K562 (cell line): ENCODE data around the gene NT5DC4. TPM values are rescaled to one million over a fixed set of nuclear protein-coding genes. Genes with fewer than 3 reads are reported as not detected.
A peak's percentile ranks its signal among the peaks of the same experiment; 100 is the strongest.

ENCODE experiments used
- CTCF ChIP-seq, 3 experiments: IDR thresholded peaks in 2 of 3; conservative IDR thresholded peaks in 1 of 3; 2 replicates each; pipeline ENCODE4 v1.5.1; 2011 to 2012; ENCODE audit warnings: low read length in 3 of 3, mild to moderate bottlenecking in 3 of 3, control low read depth in 2 of 3, improper control_type of control experiment in 1 of 3, inconsistent platforms in 1 of 3, low read depth in 1 of 3, mixed read lengths in 1 of 3, moderate library complexity in 1 of 3; ENCODE audit not compliant: insufficient read depth in 2 of 3
- E2F6 ChIP-seq, 2 experiments: IDR thresholded peaks; 2 replicates each; pipeline ENCODE4 v1.6.1; 2011; ENCODE audit warnings: borderline replicate concordance in 1 of 2, control low read depth in 1 of 2, low read depth in 1 of 2, low read length in 1 of 2, mild to moderate bottlenecking in 1 of 2, mixed read lengths in 1 of 2, moderate library complexity in 1 of 2; ENCODE audit not compliant: insufficient read depth in 1 of 2, insufficient read length in 1 of 2, poor library complexity in 1 of 2, severe bottlenecking in 1 of 2; ENCODE audit errors: extremely low read depth in 1 of 2
- IFI16 ChIP-seq: fragments of 250-450 bp; sonication (Bioruptor Pico); IDR thresholded peaks from 2 replicates; pipeline ENCODE4 v2.1.2; 2022; ENCODE audit warnings: mild to moderate bottlenecking, inconsistent platforms
- MBD2 ChIP-seq: sonication (generic); IDR thresholded peaks from 2 replicates; pipeline ENCODE4 v1.6.1; 2016; ENCODE audit warnings: low read depth, borderline replicate concordance
- NFATC3 ChIP-seq: fragments of 450-650 bp; IDR thresholded peaks from 2 replicates; pipeline ENCODE4 v1.6.1; 2017; ENCODE audit warnings: mild to moderate bottlenecking
- POLR3G ChIP-seq: IDR thresholded peaks from 2 replicates; pipeline ENCODE4 v1.6.1; 2011; ENCODE audit not compliant: insufficient read length, insufficient replicate concordance; ENCODE audit errors: extremely low read depth
- ZNF280A ChIP-seq: fragments of 450-650 bp; IDR thresholded peaks from 2 replicates; pipeline ENCODE4 v1.6.1; 2018; ENCODE audit warnings: mild to moderate bottlenecking, low read depth; ENCODE audit not compliant: partially characterized antibody
- ZNF740 ChIP-seq, 3 experiments: fragments of 200-800 bp in 1 of 3; sonication (Bioruptor generic) in 1 of 3; sonication (generic) in 1 of 3; formaldehyde crosslinking in 1 of 3; IDR thresholded peaks; 2 replicates each; pipeline versions ENCODE4 v1.6.1 to v1.8.0; 2016 to 2022; ENCODE audit warnings: mild to moderate bottlenecking in 2 of 3, missing compliant biosample characterization in 2 of 3, missing genetic modification characterization in 2 of 3, missing genetic modification reagents in 1 of 3
- ZNF764 ChIP-seq: fragments of 250-450 bp; sonication (Bioruptor Pico); IDR thresholded peaks from 2 replicates; pipeline ENCODE4 v1.4.0; 2020; ENCODE audit warnings: low read depth, mild to moderate bottlenecking, moderate library complexity
- polyA plus RNA-seq, 8 experiments: library from polyadenylated mRNA; depleted of rRNA in 4 of 8; stranded (reverse) in 5 of 8; unstranded in 3 of 8; fragments of >200 nt; fragmentation: Nextera tagmentation in 2 of 8; fragmentation: Illumina TruSeq in 1 of 8; extraction: Ambion mirVana in 2 of 8; extraction: Trizol in 1 of 8; gene quantifications; 2 replicates each; pipeline versions ENCODE4 v1.2.1 to v1.2.3, GENCODE V29; 2011 to 2014; ENCODE audit warnings: inconsistent platforms in 1 of 8, missing spikeins in 1 of 8
- total RNA-seq, 7 experiments: library from RNA; depleted of rRNA in 6 of 7; stranded (reverse); fragments of >200 nt in 6 of 7; fragmentation: Illumina TruSeq in 2 of 7; extraction: Trizol in 2 of 7; gene quantifications; 2 replicates each; pipeline versions ENCODE4 v1.2.1 to v1.2.3, GENCODE V29; 2011 to 2021; ENCODE audit warnings: low replicate concordance in 1 of 7

NT5DC4 gene
- total and polyA plus RNA-seq, 9 of the 15 experiments (the other 6 are each of a cell fraction or from before 2014, with no cell fraction given), result 0.44 to 6.9 (median 2.5) TPM

DNA sequence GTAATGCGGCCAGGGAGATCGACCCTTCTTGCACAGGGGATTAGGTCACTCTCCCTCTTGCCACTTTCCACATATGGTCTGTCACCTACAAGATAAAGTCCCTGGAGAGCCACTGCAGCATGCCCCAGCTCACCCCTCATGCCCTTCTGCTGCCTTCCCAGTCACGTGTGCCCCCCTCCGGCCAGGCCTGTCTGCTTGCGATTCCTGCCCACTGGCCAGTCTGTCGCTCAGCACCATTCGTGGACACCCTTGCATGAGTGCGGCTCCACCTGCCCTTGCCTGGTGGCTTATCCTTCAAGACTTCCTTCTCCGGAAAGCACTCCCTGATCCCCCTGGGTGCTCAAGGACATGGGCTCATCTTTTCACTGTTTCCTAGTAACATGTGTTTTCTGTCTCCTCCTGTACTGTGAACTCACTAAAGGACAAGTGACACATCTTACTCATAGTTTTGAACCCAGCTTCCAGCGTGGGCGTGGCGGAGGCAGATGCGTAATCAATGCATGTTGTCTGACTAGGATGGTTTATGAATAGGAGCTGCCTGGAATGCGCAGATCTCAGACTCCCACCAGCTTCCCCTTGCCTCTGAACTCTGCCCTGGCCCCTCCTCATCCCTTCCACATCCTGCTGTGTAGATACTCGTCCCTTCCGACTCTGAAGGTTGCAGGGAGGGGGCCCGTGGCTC, 7.8 kb upstream of the NT5DC4 start (continued):
- TF ChIP-seq ZNF740 (CRISPR knock-in tag; IDR thresholded peaks at IDR 0.05), result no peak
- TF ChIP-seq ZNF740 (tag; IDR thresholded peaks at IDR 0.05), result no peak
- TF ChIP-seq NFATC3, result no peak
- no peak for TF ChIP-seq ZNF764
- peak in 1 of 2 experiments; percentile 10 for TF ChIP-seq E2F6 (IDR thresholded peaks at IDR 0.05; ENCODE audit: borderline replicate concordance in 1 of 2, extremely low read depth in 1 of 2, insufficient read depth in 1 of 2, insufficient read length in 1 of 2, low read depth in 1 of 2, low read length in 1 of 2, poor library complexity in 1 of 2, severe bottlenecking in 1 of 2)
- no peak for TF ChIP-seq ZNF280A
- no peak for TF ChIP-seq IFI16 (CRISPR knock-in tag)
- no peak for TF ChIP-seq MBD2
- TF ChIP-seq CTCF (IDR thresholded peaks at IDR 0.05 in 2 of 3, conservative IDR thresholded peaks at IDR 0.05 in 1 of 3; ENCODE audit: insufficient read depth in 2 of 3, low read depth in 1 of 3, low read length in 3 of 3), result no peak
- TF ChIP-seq POLR3G, result no peak
